Germinal center (tissue), 1 donor: ENCODE measurements around the gene TCF21.
A peak's percentile ranks its signal among the peaks of the same experiment; 100 is the strongest.
"Not testable (repeated sequence)": the region's sequence is repeated elsewhere in the genome, so short reads cannot be mapped to it uniquely, and the experiment has no call there.

Experiments used
- DNase-seq: peaks from one replicate; pipeline ENCODE4 v3.0.0; 2012; ENCODE audit warnings: mixed read lengths, low spot score

The TCF21 gene

GRCh38 chr6:133888929-133889556, at the start of gene TCF21:
Gene TCF21, plus strand, starts transcription at chr6:133889113. Its CDS starts 285 bp downstream, at chr6:133889398.
- DNase-seq = no peak

- DNase-seq = no peak
Observed at GRCh38 chr6:133841176-133841575, 47.7 kb upstream of the TCF21 start.

- no peak for DNase-seq
Observed at GRCh38 chr6:133843098-133843497, 45.8 kb upstream of the TCF21 start.

GRCh38 chr6:133844709-133845108, 44.2 kb upstream of the TCF21 start:
- no peak for DNase-seq

- no peak for DNase-seq
Observed at GRCh38 chr6:133854041-133854363, 34.9 kb upstream of the TCF21 start.

GRCh38 chr6:133854364-133855275, 34.3 kb upstream of the TCF21 start:
- DNase-seq = peak; percentile 1

GRCh38 chr6:133855276-133855990, 33.5 kb upstream of the TCF21 start:
- DNase-seq = peak; percentile 1

GRCh38 chr6:133855991-133856370, 32.9 kb upstream of the TCF21 start:
- no peak for DNase-seq

GRCh38 chr6:133856911-133857310, 32.0 kb upstream of the TCF21 start:
- DNase-seq = no peak

GRCh38 chr6:133857696-133858095, 31.2 kb upstream of the TCF21 start:
- no peak for DNase-seq

GRCh38 chr6:133861337-133861736, 27.6 kb upstream of the TCF21 start:
- not testable (repeated sequence) for DNase-seq

GRCh38 chr6:133863228-133863627, 25.7 kb upstream of the TCF21 start:
- DNase-seq = no peak

GRCh38 chr6:133865680-133866079, 23.2 kb upstream of the TCF21 start:
- no peak for DNase-seq

- DNase-seq = no peak
Observed at GRCh38 chr6:133871131-133871530, 17.8 kb upstream of the TCF21 start.

- no peak for DNase-seq
Observed at GRCh38 chr6:133873538-133873937, 15.4 kb upstream of the TCF21 start.

- DNase-seq = no peak
Observed at GRCh38 chr6:133877116-133877515, 11.8 kb upstream of the TCF21 start.

GRCh38 chr6:133880006-133880405, 8.9 kb upstream of the TCF21 start:
- no peak for DNase-seq

- no peak for DNase-seq
Observed at GRCh38 chr6:133880896-133881295, 8.0 kb upstream of the TCF21 start.

- no peak for DNase-seq
Observed at GRCh38 chr6:133886104-133886775, 2.7 kb upstream of the TCF21 start.

- DNase-seq = no peak
Observed at GRCh38 chr6:133887156-133887879, 1.6 kb upstream of the TCF21 start.

GRCh38 chr6:133887880-133888230, 1.1 kb upstream of the TCF21 start:
- DNase-seq = no peak
